Retinal pigment epithelial cell (primary cell): ENCODE measurements around the gene NPDC1.

Experiments used
- DNase-seq: peaks from one replicate; pipeline ENCODE4 v3.0.0-alpha.2; 2010; ENCODE audit warnings: low read depth
- H3K4me3 ChIP-seq: 2 replicates; pipeline ENCODE4 v1.5.1; 2011; ENCODE audit warnings: mild to moderate bottlenecking, low read length, control low read depth, moderate library complexity
- CTCF ChIP-seq: conservative IDR thresholded peaks from 2 replicates; pipeline ENCODE4 v1.5.1; 2011; ENCODE audit warnings: low read depth, low read length, control low read depth, inconsistent platforms

The NPDC1 gene

DNA sequence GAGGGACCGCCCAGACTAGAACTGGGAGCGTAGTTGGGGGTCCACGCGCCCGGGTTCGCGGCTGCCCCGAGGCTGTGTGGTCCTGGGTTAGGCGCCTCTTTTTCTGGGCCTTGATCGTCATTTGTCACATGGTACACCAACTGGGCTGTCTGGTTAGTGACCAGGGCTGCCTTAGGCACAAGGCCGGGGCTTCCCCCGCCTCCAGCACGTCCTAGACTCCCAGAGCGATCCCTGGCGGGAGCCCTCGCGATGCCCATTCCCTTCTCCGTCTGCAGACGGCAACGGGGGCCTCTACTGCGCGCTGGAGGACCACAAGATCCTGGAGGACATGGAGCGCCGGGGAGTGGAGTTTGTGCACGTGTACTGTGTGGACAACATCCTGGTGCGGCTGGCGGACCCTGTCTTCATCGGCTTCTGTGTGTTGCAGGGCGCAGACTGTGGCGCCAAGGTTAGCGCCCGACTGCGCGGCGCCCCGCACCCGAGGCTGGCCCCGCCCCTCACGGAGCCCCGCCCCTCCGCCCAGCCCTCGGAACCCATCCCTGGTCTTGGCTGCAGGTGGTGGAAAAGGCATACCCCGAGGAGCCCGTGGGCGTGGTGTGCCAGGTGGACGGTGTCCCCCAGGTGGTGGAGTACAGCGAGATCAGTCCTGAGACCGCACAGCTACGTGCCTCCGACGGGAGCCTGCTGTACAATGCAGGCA is 32.9 kb upstream of the NPDC1 start:
- no peak for DNase-seq
- peak overlapping the region; percentile 64 for H3K4me3 ChIP-seq
- TF ChIP-seq CTCF = no peak

GRCh38 chr9:137077758-137078693 is 32.0 kb upstream of the NPDC1 start:
- peak overlapping the region; percentile 64 for H3K4me3 ChIP-seq
- no peak for TF ChIP-seq CTCF
- DNase-seq = no peak

- no peak for DNase-seq
- TF ChIP-seq CTCF = no peak
- H3K4me3 ChIP-seq = peak within 1 kb of the TSS; percentile 64
These were observed 31.2 kb upstream of the NPDC1 start, which contains the start of gene UAP1L1 for GRCh38 chr9:137077010-137077747. Gene UAP1L1, plus strand, starts transcription at chr9:137077517. Its CDS starts 16 bp downstream, at chr9:137077533.

- no peak for TF ChIP-seq CTCF
- peak overlapping the region; percentile 33 for H3K4me3 ChIP-seq
These were observed 30.6 kb upstream of the NPDC1 start for GRCh38 chr9:137076636-137077009.

DNA sequence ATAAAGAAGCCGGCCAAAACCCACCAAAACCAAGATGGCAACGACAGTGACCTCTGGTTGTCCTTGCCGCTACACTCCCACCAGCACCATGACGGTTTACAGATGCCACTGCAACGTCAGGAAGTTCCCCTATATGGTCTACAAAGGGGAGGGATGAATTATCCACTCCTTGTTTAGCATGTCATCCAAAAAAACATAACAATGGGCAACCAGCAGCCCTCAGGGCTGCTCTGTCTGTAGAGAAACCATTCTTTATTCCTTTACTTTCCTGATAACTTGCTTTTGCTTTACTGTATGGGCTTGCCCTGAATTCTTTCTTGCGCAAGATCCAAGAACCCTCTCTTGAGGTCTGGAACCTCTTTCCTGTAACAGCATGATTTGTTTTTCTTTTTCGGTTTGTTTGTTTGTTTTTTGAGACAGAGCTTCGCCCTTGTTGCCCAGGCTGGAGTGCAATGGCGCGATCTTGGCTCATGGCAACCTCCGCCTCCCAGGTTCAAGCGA is 29.3 kb upstream of the NPDC1 start:
- no peak for TF ChIP-seq CTCF
- no peak overlapping the region for H3K4me3 ChIP-seq
- DNase-seq = no peak

More at GRCh38 chr9:137076636-137077009, 30.6 kb upstream of the NPDC1 start:
- no peak for DNase-seq

DNA sequence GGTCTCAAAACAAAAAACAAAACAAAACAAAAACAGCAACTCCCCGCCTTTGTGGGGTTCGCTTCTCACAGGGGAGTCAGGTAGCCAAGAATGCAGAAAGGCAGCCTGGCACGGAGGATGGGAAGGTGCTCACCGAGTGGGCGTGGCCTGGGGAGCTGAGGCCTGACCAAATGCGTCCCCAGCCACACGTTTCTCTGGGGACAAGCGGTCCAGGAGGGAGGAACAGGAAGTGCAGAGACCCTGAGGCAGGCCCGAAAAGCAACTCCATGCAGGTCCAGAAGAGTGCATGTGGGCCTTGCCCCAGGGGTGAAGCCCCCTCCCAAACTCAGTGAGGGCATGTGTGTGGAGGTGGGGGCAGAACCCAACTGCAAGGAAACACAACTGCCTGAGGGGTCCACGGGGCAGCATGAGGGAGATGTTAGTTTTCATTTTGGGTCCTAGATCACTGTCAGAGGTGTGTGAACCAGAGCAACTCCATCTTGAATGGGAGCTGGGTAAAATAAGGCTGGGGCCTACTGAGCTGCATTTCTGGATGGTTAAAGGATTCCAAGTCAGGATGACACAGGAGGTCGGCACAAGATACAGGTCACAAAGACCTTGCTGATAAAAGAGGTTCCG is 28.8 kb upstream of the NPDC1 start:
- TF ChIP-seq CTCF = no peak
- H3K4me3 ChIP-seq = no peak overlapping the region
- DNase-seq = no peak
